Measurements from ENCODE around the gene ABI3BP. TPM values are rescaled to one million over a fixed set of nuclear protein-coding genes. Genes with fewer than 3 reads are reported as not detected.

Gene ABI3BP
- total and polyA plus RNA-seq, 2 experiments from 2014 or later: 0.42 to 0.57 TPM

GRCh38 chr3:100856821-100857220 is 136.4 kb downstream of the ABI3BP start:
- Histone ChIP-seq H3F3A (replicated peaks; ENCODE audit: low read depth) (no peaks in the 10 kb centered on the region), H4K20me1 (replicated peaks; ENCODE audit: insufficient read depth) (no peaks in the 10 kb centered on the region), H3K4me2 (no peak overlapping the region), H3K36me3 (ENCODE audit: insufficient read depth) (no peaks in the 10 kb centered on the region), H3K4me1 (ENCODE audit: insufficient read depth) (no peaks in the 10 kb centered on the region), H3K27me3 (ENCODE audit: insufficient read depth) (no peaks in the 10 kb centered on the region), H3K27ac (ENCODE audit: low read depth) (no peak overlapping the region), H3K9me2 (ENCODE audit: insufficient read depth) (no peaks in the 10 kb centered on the region), H3K79me2 (replicated peaks; ENCODE audit: insufficient read depth) (no peaks in the 10 kb centered on the region), H2AFZ (0 out of 2 replicates have a peak overlapping the region, but pooled peaks have one; percentile 45), H3K4me3 (no peak overlapping the region)
- no peak for TF ChIP-seq POLR2AphosphoS5 (IDR thresholded peaks at IDR 0.05; ENCODE audit: low read depth)
- no peak for TF ChIP-seq ZNF331 (CRISPR knock-in tag; IDR thresholded peaks at IDR 0.05; ENCODE audit: low read depth)
- no peak for TF ChIP-seq ZNF114 (CRISPR knock-in tag; IDR thresholded peaks at IDR 0.05)
- no peak for TF ChIP-seq EZH2phosphoT487 (IDR thresholded peaks at IDR 0.05; ENCODE audit: unreplicated experiment)
- no peak for TF ChIP-seq REST (IDR thresholded peaks at IDR 0.05; ENCODE audit: unreplicated experiment)
- no peak for TF ChIP-seq STAT1 (IDR thresholded peaks at IDR 0.05; ENCODE audit: unreplicated experiment)
- TF ChIP-seq, protein P1, sequence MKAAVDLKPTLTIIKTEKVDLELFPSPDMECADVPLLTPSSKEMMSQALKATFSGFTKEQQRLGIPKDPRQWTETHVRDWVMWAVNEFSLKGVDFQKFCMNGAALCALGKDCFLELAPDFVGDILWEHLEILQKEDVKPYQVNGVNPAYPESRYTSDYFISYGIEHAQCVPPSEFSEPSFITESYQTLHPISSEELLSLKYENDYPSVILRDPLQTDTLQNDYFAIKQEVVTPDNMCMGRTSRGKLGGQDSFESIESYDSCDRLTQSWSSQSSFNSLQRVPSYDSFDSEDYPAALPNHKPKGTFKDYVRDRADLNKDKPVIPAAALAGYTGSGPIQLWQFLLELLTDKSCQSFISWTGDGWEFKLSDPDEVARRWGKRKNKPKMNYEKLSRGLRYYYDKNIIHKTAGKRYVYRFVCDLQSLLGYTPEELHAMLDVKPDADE (IDR thresholded peaks at IDR 0.05): no peak
- TF ChIP-seq EZH2 (IDR thresholded peaks at IDR 0.05; ENCODE audit: low read depth, unreplicated experiment): no peak
- no peak for TF ChIP-seq CREB1 (CRISPR knock-in tag; IDR thresholded peaks at IDR 0.05; ENCODE audit: low read depth)
- no peak for TF ChIP-seq JUNB (IDR thresholded peaks at IDR 0.05; ENCODE audit: unreplicated experiment)
- no peak for TF ChIP-seq NANOG (IDR thresholded peaks at IDR 0.05; ENCODE audit: borderline replicate concordance)
- DNase-seq (ENCODE audit: low spot score): no peak
- Mint-ChIP-seq H3K36me3 (ENCODE audit: low read depth) (no peaks in the 10 kb centered on the region), H3K4me3 (no peak overlapping the region), H3K4me1 (no peaks in the 10 kb centered on the region), H3K9me3 (no peaks in the 10 kb centered on the region), H3K27me3 (ENCODE audit: insufficient read depth, low read depth, poor library complexity) (no peaks in the 10 kb centered on the region), H3K27ac (no peak overlapping the region)
- no peak for ATAC-seq

DNA sequence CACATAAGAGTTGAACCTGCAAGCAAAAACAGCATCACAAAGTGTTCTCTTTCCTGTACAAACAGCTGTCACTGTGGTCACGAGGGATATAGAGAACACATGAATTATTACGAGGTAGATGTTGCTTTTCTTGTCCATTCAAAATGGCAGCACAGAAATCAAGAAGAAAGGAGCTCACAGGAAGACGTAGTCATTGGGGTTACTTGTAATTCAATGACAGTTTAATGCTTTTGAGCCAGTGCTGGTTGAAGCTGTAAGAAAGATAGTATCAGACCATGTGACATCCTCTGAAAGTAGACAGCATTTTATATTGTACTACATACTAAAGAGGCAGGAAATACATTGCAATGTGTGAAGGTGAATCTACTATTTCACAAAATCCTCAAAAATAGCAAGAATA is 140.4 kb downstream of the ABI3BP start:
- H3K27ac ChIP-seq (ENCODE audit: low read depth): no peak overlapping the region
- H3K36me3 Mint-ChIP-seq (ENCODE audit: low read depth): no peaks in the 10 kb centered on the region
- no peaks in the 10 kb centered on the region for H3K9me3 Mint-ChIP-seq
- no peaks in the 10 kb centered on the region for H4K20me1 ChIP-seq (replicated peaks; ENCODE audit: insufficient read depth)
- H3F3A ChIP-seq (replicated peaks; ENCODE audit: low read depth): no peaks in the 10 kb centered on the region
- no peak overlapping the region for H3K4me3 ChIP-seq
- H3K9me2 ChIP-seq (ENCODE audit: insufficient read depth): no peaks in the 10 kb centered on the region
- H2AFZ ChIP-seq: no peak overlapping the region; the same call in 1 of the 2 replicates
- ATAC-seq (no peak), DNase-seq (ENCODE audit: low spot score) (no peak)
- no peak overlapping the region for H3K4me3 Mint-ChIP-seq
- no peaks in the 10 kb centered on the region for H3K79me2 ChIP-seq (replicated peaks; ENCODE audit: insufficient read depth)
- H3K4me1 Mint-ChIP-seq: no peaks in the 10 kb centered on the region
- no peaks in the 10 kb centered on the region for H3K36me3 ChIP-seq (ENCODE audit: insufficient read depth)
- H3K27ac Mint-ChIP-seq: no peak overlapping the region
- no peaks in the 10 kb centered on the region for H3K27me3 ChIP-seq (ENCODE audit: insufficient read depth)
- H3K4me2 ChIP-seq: no peak overlapping the region
- no peaks in the 10 kb centered on the region for H3K27me3 Mint-ChIP-seq (ENCODE audit: insufficient read depth, low read depth, poor library complexity)
- H3K4me1 ChIP-seq (ENCODE audit: insufficient read depth): no peaks in the 10 kb centered on the region
- TF ChIP-seq REST (IDR thresholded peaks at IDR 0.05; ENCODE audit: unreplicated experiment): no peak
- TF ChIP-seq CREB1 (CRISPR knock-in tag; IDR thresholded peaks at IDR 0.05; ENCODE audit: low read depth): no peak
- no peak for TF ChIP-seq POLR2AphosphoS5 (IDR thresholded peaks at IDR 0.05; ENCODE audit: low read depth)

All from GM23338 (cell line).